Stimulated activated CD4-positive, alpha-beta T cell treated with anti-CD3 and anti-CD28 coated beads, Interleukin-12 subunit alpha, Interleukin-12 subunit beta, amount 100 ng/mL, for 48 hours (primary cell): ENCODE measurements around the gene MGAT3.

ENCODE experiments used
- DNase-seq, 3 donors: peaks; one replicate each; pipeline ENCODE4 v3.0.0-alpha.2; 2020; ENCODE audit warnings: low read depth in 2 of 3, low spot score in 1 of 3

MGAT3 gene

DNA sequence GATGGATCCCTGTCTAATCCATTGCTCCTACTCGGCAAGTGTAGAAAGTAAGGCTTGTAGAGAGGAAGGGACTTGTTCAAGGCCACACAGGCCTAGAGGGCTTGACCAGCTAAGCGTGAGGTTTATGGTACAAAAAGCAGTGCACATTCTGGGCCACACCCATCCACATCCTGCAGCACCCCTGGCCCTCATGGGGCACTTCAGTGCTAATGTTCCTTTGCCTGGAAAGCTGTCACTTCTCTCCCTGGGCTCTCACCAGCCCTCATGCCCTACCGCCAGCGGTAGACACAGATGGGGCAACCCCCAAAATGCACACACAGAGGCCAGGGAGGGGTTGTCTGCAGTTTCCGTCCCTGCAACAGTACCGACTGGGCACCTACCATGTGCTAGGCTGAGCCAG is 7.1 kb upstream of the MGAT3 start:
- DNase-seq: no peak

- no peak for DNase-seq
Measured at GRCh38 chr22:39450258-39450955, 6.4 kb upstream of the MGAT3 start.

DNA sequence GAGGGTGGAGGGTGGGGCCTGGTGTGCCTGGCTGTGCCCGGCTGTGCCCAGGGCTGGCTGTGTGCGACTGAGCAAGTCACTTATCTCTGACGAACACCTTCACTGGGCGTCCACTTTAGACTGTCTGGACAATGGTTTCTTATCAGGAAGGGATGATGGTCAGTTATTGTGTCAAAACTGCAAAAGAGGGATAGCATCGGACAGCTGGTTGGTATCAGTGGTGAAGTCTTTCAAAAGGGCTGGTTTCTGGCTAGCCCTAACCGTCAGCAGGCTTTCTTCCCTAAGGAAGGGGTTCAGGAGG is 4.1 kb upstream of the MGAT3 start:
- DNase-seq: no peak

DNA sequence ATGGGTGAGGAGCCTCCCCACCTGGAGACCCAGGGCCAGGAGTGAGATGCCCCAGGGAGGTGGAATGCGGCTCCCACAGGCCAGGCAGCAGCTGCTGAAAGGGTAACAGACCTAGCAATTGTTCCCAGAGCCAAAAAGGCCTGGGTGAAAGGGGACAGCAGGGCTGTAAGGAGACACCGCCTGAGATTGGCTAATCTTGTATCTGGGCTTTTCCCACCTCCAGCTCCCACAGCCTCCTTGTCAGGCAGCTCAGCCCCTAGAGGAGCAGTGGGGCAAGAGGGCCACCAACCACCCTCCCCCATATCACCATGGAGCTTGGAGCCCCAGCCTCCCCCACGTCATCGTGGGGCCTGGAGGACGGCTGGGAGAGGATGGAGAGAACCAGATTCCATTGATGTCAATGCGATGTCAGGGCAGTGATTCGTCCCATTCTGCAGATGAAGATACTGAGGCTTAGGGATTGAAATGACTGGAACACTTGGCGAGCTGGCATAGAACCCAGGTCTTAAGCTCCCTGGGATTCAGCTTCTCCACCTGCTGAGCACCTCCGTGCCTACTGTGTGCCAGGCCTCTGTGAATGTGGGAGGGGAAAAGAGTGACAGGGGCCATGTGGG is 2.9 kb upstream of the MGAT3 start:
- DNase-seq: no peak

- no peak for DNase-seq
Measured at GRCh38 chr22:39454385-39454871, 2.4 kb upstream of the MGAT3 start.

DNA sequence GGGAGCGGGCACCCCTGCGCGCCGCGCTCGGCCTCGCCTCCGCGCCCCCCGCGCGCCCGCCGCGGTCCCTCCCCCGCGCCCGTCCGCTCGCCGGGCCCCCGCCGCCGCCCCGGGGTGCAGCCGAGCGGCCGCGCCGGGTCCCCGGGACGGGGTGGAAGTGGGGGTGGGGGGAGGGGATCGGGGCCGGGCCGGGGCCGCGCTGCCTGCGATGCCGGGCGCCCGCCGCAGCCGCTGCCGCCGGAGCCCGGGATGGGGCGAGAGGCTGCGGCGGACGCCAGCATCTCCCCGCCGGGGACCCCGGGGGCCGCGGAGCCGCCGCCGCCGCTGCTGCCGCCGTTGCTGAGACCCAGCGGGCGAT is 365 bp downstream of the MGAT3 start:
- DNase-seq: no peak

DNA sequence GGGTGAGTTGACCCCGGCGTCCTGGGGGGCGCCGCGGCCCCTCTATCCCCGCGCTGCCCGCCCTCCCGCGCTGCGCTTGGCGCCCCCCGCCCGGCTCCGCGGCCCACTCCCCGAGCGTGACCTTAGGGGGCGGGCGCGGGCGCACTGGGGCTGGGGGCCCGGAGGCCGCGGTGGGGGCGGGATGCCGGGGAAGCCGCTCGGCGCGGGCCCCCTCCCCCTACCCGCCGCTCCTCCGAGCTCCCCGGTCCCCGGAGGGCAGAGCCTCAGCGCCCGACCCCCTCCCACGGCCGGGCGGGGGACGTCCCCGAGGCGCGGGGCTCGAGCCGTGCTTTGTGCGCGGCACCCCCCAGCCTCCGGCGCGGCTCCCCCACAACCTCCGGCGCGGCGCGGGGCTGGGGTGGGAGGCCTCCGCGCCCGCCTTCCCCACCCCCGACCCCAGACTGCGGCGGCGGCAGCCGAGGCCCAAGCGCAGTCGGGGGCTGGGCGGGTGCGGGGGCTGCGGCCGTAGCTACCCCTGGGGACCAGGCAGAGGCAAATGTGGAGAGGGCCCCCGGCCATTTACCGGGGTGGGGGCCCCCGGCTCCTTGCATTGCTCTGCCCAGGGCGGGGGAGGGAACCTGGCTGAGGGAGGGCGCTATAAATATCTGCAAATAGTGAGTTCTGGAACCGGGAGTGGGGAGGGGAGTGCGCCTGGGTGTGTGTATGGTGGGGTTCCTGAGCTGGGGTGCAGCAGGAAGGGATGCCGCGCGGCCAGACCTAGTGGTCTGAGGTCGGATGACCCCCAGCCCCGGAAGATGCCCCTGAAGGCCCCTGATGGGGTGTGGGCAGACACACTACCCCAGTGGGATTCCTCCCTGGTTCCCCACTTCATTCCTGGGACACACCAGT is 988 bp downstream of the MGAT3 start:
- no peak for DNase-seq

- no peak for DNase-seq
Measured at GRCh38 chr22:39458444-39459083, 1.8 kb downstream of the MGAT3 start.

DNA sequence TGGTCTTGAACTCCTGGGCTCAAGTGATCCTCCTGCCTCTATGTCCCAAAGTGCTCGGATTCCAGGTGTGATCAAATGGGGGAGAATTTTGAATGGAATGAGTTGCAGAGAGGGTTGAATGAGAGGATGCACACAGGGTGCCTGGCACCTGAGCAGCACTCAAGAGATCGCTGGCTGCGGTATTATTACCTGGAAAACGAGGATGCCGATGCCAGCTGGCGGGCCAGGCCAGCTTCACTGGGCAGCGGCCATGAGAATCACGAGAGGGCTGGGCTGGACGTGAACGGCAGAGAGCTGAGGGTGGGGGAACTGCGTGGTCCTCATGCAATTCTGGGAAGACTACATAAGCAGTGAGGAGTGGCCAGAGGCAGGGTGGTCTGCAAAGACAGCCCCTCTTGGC is 2.9 kb downstream of the MGAT3 start:
- DNase-seq: no peak

DNA sequence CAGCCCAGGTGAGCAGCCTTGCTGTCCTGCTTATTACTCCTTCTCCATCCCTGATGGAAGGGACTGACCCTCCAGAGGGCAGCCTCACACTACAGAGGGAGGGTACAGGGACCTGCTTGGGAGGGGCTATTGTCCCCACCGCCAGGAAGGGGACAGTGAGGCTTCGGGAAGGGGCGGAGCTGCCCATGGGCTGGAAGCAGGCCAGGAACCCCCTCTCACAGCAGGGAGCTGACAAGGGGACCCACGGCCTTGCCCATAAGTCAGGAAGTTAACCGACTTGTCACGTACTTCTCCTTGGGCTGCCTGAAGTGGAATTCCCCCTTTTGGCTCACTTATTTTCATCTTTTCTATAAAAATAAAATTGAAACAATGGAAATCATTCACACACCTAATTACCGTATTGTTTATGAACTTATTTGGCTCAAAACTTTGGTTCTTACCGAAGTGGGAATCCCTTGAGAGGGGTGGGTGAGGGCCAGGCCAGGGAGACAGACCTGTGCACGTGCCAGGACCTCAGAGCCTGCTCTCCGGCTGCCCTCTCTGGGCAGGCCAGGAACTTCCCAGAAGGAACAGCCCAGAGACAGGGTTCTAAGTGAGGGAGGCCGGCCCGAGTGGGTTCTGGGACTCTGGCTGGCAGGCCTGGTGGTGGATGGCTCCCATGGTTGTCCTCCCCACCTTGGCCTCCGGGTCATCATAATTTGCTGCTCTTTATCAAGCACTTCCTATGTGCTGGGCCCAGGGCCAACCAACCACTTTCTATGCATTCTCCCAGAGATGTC is 5.8 kb downstream of the MGAT3 start:
- no peak for DNase-seq

- no peak for DNase-seq
Measured at GRCh38 chr22:39463277-39463676, 6.5 kb downstream of the MGAT3 start.

GRCh38 chr22:39463931-39464390 is 7.1 kb downstream of the MGAT3 start:
- no peak for DNase-seq

DNA sequence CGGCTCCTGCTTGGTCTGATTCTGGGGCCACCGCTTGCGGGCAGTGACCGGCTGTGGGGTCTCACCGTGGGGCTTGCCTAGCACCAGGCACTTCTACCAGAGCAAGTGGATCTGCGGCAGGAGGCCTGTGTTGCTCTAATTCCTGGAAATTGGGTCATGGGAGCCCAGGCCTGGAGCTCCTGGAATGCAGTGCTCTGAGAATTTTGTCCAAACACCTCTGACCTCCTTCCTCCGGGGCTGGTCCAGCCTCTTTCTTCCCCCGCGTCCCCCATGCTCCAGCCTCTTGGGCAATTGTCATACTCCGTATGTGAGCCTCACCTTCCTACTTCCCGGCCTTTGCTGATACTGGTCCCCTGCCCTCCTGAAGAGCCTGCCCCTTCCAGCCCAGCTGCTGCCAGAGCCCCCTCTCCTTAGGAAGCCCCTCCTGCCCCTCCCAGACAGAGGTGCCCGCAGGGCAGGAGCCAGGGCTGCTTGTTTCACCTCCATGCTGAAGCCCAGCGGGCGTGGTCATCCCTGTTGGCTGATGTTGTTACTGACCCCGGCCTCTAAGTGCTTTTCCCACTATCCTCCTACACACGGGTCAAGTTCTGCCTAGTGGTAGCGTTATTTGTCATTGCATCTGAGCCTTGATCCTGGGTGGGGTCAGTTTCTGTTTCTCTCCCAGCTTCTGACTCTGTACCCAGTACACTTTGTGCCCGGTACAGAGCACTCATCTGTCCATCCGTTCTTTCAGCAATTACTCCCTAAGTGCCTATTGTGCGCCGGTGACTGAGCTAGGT is 9.6 kb downstream of the MGAT3 start:
- no peak for DNase-seq

GRCh38 chr22:39467390-39467895 is 10.6 kb downstream of the MGAT3 start:
- no peak for DNase-seq

DNA sequence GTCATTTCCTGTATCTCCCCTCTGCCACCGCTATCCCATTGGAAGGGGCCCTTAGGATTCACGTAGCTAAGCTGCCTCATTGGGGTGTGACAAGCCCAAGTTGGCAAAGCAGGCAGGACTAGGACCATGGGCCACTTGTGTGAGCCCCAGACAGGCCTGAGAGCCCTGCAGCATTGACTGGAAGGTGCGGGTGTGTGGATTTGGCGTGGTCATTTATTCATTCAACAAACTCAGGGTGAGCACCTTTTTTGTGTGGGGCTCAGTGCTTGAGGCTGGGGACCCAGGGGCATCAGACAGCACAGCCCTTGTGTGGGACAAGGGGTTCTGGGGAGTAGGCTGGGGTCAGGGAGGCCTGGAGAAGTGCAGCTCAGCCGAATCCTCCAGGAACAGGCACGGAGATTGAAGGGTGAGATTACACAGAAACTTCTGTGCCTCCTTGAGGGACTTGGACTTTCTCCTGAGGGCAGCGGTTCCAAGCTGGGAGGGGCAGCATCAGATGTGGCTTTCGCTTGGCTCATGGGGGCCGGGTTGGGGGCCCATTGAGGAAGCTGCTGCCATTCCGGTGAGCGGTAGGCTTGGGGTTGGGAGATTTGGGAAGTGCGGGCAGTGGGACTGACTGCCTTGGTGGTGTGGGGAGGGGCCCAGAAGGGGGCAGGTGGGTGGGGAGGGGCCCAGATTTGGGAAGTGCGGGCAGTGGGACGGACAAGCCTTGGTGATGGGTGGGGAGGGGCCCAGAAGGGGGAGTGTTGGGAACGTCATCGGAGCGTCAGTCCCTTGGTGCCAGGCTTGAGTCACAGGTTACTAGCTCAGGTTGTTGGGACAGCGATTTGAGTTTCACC is 11.9 kb downstream of the MGAT3 start:
- no peak for DNase-seq

DNA sequence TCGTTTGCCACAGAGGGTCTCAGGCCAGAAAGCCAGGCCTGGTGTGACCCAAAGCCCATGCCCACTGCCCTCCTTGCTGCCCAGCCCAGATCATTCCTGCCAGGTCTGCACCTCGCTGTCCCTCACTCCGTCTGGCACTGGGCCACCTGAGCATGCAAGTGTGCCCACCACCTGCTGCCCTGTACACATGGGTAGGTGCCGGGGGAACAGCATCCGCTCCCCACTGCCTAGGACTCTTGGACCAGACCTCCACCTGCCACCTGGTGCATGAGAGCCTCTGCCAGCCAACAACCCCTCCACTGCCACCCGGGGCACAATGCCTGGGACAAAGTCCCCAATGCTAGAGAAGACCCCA is 12.5 kb downstream of the MGAT3 start:
- no peak for DNase-seq

DNA sequence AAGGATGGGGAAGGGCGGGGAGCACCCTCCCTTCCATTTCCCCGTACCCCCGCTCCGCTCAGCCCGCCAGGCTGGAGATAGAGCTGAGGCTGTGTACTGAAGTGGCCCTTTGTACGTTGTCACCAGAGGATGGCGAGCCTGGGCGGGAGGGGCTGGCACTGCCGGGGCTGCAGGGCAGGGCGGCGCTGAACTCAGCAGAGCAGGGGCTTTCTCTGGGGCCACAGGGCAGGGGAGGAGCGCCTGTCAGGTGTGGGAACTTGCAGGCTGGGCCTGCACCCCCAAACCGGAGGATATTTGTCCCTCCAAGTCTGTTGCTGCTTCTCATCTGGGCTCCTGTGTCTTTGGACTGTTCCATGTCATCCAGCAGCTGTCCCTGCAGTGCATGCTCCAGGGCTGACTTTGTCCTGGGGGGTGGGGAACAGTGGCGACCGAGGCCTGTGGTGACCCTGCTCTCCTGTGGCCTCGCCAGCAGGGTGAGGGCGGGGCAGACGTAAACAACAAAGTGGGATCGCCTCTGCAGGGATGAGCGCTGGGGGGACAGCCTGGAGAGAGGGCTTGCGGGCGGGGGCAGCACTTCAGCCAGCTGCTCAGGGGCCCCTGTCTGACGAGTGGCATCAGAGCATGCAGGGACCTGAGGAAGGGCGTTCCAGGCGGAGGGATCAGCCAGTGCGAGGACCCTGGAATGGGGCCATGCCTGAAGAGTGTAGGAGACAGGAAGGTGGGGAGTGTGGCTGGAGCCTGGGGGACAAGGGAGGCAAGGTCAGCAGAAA is 13.1 kb downstream of the MGAT3 start:
- no peak for DNase-seq
